ENCODE measurements around the gene CNTRL.

DNA sequence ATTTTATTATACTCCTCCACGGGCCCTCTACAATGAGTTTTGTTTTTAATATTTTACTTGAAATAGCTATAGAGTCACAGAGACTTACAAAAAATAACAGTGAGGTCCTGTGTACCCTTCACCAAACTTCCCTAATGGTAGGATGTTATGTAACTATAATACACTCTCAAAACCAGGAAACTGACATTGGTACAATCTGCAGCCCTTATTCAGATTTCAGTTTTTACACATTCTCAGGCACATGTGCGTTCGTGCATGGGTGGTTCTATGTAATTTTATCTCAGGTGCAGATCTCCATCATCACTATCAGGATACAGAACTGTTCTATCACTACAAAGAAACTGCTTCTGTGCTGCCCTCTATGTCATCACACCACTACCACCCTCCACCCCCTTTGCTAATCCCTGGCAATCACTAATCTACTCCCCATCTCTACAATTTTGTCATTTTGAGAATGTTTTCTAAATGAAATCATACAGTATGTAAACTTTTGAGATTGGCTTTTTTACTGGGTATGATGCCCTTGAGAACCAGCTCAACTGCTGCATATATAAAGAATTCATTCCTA is 110.5 kb downstream of the CNTRL start:
- TF ChIP-seq CTCF (IDR thresholded peaks at IDR 0.05) (no peak), EZH2 (IDR thresholded peaks at IDR 0.05; ENCODE audit: borderline replicate concordance, insufficient read depth, low read depth, low read length, poor library complexity, severe bottlenecking) (no peak)
